NCI-H82 treated with DMSO at 0.1 percent for 48 hours (cell line): Measurements from ENCODE around the gene PPA1.
"Not testable (repeated sequence)": the region's sequence is repeated elsewhere in the genome, so short reads cannot be mapped to it uniquely, and the experiment has no call there.

Source experiments
- DNase-seq: peaks from one replicate; lab custom pipeline; 2025; ENCODE audit not compliant: unreplicated experiment; lab: John Stamatoyannopoulos, UW

The PPA1 gene

DNA sequence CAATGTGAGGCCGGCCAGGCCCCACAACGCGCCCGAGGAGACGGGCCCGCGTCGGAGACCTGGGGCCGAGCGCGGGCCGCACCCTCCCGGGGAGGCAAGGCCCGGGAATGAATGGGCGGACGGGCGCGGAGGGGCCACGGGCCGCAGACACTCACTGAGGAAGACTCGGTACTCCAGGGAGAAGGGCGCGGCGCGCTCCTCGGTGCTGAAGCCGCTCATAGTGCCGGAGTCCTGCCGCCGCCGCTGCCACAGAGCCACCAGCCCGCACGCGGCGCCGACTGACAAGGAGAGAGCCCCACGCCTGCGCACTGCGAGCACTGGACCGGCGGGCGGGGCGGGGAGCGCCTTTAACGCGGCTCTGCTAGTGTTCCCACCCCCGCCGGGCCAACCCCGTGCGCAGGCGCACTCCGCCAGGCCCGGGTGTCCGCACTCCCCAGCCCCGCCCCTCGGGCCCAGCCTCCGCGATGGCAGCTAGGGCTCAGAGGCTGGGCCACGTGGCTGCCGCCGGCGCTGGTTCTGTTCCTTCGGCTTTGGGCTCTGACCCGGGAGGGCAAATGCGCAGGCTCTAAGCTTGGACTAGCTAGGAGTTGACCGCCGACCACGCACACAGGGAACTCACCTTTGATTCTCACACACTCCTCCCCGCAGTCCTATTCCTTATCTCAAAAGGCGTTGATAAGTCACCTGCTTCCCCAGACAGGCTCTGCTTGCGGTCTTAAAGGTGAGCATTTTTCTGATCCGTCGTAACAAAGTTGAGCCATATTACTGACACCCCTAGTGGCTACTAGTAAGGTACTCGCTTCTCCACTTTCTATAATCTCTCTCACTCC lies at the start of gene PPA1:
TSS of gene PPA1 (minus strand) at position 321 of the 830 bp plus-strand sequence. CDS start at position 219, 102 bp downstream.
- DNase-seq, result peak; percentile 79

DNA sequence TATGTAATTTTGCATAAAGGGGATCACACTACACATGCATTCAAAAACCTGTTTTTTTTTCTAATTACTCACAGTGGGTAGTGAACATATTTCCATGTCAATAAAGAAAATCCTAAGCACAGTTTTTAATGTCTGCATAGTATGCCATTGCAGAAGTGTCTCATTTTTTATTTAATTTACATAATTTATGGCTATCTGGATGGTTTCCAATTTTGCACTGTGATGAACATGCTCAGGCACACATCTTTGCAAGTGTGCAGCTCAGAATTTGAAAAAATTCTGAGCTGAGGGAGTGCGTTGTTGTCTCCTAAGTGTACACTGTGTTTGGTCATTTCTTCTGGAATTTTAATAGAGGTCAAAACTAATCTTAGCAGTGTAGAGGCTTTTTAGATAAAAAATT lies 48.4 kb upstream of the PPA1 start:
- DNase-seq, result no peak

DNA sequence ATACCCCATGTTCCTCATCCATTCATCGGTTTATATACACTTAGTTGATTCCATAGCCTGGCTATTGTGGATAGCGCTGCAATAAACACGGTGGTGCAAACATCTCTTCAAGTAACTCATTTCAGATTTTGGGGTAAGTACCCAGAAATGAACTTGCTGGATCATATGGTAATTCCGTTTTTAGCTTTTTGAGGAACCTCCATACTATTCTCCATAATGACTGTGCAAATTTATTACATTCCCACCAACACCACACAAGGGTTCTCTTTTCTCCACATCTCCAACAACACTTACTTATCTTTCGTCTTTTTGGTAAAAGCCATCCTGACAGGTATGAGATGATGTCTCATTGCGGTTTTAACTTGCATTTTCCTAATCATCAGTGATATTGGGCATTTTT lies 46.9 kb upstream of the PPA1 start:
- no peak for DNase-seq

DNA sequence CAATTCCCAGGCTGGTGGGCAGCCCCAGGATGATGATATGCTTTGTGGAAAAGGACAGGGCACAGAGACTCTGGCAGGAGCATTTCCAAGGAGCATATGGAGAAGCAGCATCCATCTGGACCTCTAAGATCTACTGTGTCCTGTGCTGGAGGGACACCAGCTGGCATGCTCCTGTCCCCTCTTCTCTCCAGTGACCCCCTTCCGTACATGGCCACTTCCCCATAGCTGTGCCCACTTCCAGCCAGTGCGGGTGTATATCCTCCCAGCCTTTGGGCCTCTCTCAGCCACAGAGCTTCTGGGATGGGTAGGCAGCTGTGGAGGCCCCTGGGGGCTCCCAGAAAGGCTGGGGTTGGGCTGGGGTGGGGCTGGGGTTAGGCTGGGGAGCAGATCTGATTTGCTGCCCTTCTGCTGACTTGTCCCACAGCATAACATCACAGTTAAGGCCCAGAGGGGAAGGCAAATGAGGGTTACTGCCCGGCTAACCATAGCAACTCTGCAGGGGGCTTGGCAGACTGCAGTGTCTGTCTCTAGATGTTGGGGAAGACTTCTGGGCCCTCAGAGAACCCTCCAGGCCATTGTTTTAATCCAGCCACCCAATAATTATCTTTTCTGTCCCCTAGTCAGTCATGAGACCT lies 44.3 kb upstream of the PPA1 start:
- no peak for DNase-seq

DNA sequence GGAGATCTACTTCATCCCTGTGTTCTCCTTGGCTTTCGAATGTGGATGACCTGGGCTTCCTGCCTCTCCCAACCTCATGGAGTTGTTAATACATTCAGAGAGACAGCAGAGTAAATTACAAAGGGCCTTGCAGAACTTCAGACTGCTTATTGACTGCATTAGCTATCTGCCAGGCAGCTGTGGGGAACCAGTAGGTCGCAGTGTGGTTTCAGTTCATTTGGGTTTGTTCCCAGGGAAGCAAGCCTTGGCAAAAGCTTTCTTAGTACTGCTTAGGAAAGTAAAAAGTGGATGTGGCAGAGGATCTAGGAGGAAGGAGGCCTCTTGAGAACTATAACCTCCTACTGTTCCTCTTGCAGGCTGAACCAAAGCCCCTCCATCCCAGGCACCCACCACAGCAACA lies 41.4 kb upstream of the PPA1 start:
- no peak for DNase-seq

DNA sequence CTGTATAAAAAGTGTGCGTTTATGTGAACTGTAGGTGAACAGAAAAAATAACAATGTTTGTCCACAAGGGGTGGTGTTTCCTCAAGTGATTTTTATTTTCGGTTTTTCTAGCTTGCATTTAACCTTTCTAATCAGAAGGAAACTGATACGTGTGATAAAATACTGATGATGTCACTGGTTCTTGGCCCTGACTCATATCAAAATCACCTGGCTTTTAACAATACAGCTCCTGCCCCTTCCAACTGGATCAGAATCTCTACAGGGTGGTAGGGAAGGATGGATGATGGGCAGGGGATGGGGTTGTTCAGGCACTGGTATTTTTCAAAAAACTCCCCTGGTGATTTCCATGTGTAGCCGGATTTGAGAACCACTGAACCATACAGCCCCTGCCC lies 39.7 kb upstream of the PPA1 start:
- DNase-seq, result no peak

DNA sequence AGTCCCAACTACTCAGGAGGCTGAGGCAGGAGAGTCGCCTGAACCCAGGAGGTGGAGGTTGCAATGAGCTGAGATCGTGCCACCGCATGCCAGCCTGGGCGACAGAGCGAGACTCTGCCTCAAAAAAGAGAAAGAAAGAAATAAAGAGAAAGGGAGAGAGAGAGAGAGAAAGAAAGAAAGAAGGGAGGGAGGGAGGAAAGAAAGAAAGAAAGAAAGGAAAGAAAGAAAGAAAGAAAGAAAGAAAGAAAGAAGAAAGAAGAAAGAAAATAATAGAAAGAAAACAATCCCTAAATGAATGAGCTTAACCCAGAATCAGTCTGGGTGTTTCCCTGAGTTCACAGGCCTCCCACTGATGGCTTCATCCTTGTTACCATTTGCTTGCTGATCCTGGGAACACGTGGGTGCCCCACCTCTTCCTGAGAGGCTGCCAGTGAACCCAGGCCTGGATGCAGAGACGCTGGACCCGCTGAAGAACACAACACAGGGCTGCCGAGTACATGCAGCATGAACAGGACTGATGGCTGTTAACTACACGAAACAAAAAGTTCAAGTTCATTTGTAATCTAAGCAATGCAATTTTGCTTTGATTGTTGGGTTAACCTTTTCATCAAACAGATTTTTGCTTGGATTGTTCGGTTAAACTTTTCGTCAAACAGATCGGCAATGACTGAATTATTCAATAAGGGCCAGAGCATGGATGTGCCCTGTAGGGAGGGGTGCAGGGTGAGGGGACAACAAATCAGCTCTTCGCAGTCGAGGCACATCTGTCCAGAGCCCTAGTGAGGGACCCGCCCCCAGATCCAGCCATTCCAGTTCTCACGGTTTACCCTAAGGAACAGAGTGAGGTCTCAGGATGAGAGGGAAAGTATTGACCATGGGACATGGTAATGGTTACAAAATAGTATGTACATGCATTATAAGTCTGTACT lies 39.0 kb upstream of the PPA1 start:
- no peak for DNase-seq

DNA sequence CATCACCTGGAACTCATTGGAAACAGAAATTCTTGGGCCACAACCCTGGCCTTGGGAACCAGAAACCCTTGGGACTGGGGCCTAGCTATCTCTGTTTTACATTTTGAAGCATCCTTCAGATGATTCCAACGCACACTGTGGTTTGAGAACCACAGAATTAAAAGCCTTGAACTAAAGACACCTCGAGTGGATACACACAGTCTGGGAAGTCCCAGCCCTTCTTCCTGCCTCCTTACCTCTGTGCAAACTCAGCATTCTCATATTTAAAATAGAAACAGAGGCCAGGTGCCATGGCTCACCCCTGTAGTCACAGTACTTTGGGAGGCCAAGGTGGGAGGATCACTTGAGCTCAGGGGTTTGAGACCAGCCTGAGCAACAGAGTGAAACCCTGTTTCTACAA lies 37.7 kb upstream of the PPA1 start:
- DNase-seq, result no peak

DNA sequence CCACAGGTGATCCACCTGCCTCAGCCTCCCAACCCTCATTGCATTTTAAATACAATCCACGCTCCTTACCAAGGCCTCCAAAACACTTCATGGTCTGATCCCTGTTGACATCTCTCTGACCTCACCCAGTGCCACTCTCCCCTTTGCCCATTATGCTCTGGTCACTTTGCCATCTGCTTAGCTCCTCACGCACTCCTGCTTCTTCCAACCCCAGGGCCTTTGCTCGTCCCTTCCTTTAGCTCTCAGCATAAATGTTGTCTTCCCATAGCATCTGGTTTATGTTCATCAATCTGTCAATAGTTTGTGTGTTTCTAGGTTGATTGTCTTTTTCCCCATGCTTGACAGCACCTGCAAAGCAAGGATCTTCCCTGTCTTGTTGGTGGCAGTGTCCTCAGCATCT lies 36.5 kb upstream of the PPA1 start:
- no peak for DNase-seq

DNA sequence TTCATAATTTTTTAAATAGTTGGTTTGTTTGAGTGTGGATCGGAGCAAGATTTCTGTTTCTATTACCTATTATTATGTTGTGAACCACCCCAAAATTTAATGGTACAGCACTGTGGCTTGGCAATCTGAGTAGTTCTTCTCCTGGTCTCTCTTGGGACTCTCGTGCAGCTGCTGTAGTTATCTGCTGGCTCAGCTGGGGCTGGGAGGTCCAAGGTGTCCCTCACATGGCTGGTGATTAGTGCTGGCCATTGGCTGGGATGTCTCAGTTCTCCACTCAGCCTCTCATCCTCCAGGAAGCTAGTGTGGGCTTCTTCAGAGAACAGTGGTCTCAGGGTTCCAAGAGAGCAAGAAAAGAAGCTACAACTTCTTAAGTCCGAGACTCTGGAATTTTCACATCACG lies 35.1 kb upstream of the PPA1 start:
- no peak for DNase-seq

DNA sequence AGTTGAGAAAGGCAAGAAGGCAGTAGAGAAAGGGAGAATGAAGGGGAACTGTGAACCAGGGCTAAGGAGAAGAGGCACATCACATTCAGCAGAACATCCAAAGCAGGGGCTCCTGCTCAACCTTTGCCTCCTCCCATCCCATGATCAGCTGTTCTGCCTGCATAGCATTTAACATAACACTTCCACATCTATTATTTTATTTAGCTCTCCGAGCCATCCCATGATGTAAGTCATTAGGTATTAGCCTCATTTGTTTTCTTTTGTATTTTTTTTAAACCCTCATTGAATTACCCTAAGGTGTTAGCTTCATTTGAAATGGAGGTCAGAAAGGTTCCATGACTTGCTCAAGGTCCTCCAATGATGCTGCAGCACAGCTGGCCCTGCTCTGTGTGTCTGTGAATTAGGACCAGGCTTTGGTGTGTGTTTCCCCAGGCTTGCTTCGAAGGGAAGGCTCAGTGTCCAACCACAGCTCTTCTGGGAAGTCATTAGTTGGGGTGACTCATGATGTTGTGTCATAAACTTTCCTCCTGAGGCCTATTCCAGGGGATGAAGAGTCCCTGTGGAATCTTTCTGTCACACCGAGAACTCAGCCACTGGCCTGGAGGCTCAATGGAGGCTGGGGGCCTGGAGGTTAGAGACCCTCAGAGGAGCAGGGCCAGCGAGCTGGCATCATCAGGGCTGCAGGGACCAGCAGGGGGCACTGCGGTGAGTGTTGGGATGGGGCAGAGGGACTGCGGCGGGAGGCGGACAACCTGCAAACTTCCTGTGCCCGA lies 34.1 kb upstream of the PPA1 start:
- DNase-seq, result no peak

DNA sequence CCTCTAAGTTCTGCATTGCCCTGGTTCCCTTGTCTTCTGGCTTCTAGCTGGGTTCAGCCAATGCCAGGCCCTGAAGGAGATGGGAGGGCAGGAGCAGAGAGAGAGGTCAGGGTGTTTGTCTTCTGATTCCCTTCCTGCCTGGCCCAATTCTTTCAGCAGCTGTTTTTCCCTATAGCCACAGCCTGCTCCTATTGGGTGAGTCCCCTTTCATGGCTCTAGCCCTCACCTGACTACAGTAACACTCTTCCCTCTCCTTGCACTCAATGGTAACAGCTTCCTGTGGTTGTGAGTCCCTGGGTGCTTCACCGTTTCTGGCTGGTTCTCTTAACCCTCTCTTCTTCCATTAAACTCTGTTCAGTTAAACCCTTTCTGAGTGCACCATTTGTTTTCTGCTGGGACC lies 33.5 kb upstream of the PPA1 start:
- no peak for DNase-seq

DNA sequence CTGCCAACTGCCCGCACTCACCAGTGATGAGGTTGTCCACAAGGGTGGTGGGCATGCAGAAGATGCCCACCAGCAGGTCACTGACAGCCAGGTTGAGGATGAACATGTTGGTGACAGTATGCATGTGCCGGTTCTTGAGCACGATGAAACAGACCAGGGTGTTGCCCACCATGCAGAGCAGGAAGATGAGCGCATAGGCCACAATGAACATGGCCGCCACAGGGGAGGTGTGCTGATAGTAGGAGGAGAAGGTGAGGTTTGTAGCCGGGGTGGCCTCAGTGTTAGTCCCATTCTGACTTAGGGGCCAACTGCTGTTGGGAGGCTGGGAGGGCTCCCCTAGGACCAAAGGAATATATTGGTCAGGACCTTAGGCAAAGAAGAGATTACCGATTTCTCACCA lies 32.8 kb upstream of the PPA1 start:
- DNase-seq, result no peak

DNA sequence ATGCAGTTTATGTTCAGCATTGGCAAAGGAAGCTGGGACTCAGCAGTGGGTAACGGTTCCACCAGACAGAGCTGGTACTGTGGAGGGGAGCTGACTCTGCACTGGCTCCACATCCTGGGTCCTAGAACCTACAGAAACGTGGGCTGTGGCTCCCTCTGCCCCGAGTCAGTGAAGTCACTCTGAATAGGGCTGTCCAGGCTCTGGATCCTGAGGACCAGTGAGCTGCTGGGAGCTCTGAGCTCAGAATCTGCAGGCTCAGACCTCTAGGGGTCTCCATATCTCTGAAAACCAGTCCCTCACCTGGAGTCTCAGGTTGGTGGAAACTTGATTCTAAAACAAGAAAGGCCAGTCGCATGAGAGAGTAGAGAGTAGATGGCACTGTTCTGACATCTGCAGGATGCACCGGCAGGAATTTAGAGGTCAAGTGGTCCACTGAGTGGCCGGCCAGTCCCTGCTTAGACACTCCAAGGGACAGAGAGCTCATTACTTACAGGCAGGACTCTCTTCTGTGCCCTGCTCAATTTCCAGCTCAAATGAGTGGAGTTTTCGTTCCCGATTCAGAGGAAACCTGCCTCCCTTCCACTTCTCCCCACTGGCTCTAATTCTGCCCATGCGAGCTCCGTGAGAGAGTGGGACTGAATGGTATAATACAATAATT lies 31.9 kb upstream of the PPA1 start:
- peak; percentile 3 for DNase-seq

DNA sequence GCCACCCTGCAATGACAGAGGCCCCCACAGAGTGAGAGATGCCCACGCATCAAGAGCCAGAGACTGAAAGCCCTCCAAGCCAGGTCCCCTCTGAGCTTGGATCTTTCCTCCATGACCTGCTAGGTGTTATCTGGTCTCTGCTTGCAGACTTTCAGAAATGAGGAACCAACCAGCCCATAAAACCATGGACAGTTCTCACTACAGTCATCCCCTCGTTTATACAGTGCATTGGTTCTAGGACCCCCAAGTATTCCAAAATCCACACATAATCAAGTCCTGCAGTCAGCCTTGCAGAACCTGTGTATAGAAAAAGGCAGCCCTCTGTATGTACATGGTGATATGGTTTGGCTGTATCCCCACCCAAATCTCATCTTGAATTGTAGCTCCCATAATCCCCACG lies 27.5 kb upstream of the PPA1 start:
- no peak for DNase-seq

DNA sequence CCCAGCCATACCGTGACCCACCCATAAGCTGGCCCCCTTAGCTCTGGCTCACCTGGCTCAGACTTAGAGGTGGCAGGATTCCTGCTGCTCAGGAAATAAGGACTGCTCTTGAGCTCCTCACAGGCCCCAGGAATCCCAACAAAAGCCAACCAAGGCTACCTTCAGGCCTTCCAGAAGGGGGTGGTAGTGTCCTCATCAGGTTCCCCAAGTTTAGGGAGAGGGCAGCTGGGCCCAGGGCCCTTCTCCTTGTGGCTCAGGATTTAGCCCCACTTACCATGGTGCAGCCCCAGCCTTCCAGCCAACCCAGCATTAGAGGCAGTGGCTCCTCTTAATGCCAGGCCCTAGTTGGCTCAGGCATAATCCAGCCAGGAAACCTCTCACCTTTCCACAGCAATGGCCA lies 27.0 kb upstream of the PPA1 start:
- no peak for DNase-seq

DNA sequence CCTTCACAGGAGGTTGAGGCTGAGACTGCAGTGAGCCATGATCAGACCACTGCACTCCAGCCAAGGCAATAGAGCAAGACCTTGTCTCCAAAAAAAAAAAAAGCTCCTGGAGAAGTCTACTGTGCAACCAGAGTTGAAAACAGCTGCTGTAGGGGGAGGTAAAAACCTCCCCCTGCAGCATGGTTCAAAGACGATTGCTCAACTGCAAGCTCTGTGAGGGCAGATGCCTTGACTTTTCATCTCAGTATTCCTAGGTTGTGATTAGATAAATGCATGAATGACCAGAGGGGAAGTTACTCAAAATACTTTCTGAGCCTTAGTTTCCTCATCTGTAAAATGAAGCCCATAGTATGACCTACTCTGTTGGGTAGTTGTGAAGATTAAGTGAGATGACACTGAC lies 25.0 kb upstream of the PPA1 start:
- DNase-seq, result no peak

DNA sequence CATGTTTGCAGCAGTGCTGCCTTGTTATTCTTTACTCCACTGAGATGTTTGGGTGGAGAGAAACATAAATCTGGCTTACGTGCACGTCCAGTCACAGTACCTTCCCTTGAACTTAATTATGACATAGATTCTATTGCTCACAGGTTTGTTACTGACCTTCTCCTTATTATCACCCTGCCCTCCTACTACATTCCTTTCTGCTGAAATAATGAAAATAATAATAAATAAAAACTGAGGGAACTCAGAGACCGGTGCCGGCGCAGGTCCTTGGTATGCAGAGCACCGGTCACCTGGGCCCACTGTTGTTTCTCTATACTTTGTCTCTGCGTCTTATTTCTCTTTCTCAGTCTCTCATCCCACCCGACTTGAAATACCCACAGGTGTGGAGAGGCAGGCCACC lies 24.6 kb upstream of the PPA1 start:
- not testable (repeated sequence) for DNase-seq

DNA sequence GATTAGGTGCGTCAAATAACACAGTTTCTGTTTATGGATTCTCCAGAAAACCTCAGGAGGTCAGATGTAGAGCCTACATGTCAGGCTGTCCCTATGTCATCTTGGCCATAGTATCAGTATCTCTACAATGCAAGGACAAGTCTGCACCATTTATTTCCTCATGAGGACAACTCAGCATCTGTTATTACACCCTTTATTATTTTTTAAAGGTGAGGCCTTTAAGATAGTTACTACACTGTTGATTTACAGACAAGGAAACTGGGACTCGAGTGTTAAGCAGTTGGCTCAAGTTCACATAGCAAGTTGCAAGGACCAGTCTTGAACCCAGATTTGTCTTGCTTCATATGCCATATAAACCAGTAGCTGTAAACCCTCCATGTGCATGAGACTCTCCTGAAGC lies 23.2 kb upstream of the PPA1 start:
- no peak for DNase-seq
